ENCODE data around the gene SELENOH.

Gene SELENOH

GRCh38 chr11:57786436-57786835 lies 45.1 kb downstream of the SELENOH start:
- DNase-seq, result peak; percentile 65

GRCh38 chr11:57787006-57787604 lies 45.8 kb downstream of the SELENOH start:
- DNase-seq, result no peak

- no peak for DNase-seq
Observed at GRCh38 chr11:57787920-57788702, 46.8 kb downstream of the SELENOH start.

DNA sequence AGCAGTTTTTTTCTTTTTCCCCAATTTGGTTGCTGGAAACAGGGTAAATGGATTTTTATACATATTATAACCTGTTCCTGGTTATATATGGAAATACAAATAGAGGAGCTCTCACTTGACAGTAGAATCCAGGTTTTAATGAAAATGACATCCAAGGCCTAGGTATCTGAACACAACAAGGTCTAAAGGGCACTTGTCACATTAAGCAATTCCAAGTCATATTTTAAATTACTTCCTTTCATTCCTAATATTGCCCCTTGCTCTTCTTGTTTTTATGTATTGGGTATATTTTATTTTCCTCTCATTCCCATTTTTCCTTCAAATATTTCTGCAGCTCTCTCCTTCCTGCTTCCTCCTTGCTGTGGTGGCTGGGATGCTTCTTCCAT lies 47.4 kb downstream of the SELENOH start:
- DNase-seq, result no peak

GRCh38 chr11:57791321-57792059 lies 50.2 kb downstream of the SELENOH start:
- DNase-seq, result no peak

DNA sequence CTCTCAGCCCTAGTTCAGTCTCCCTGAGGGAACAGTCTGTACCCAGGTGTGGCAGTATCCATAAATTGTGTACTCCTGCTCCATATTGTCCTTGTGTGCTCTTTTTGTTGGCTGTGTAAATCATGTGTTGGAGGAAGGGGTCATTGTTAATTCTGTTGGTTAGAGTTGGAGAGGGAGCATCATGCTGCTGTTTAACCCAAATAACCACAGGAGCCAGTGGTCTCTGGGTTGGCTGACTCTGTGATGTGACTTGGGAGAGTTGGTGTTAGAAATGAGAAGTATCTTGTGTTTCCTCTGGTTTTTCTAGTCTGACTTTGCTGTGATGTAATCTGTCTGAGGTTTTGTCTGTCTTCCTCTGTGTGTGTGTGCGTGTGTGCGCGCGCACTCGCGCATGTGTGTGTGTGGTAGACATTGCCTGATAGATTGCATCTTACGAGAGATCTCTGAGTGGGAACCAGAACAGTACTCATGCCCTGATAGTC lies 50.8 kb downstream of the SELENOH start:
- no peak for DNase-seq

DNA sequence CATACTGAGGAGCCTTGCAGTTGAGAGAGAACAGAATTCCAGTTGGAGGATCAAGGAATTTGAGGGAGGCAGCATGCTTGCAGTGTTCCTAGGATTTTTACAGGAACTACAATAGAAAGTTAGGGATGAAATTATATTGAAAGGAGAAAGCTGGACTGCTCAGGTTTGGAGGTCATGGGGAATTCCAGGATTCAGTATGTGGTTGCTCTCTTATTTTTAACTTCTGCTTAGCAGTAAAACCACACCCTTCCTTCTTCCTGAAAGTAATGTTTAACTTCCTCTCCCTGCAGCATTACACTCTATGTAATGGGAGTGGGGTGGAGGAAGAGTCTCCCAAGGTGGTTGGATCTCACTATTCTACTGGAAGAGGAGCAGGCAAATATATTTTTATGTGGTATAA lies 51.6 kb downstream of the SELENOH start:
- no peak for DNase-seq

Measured in fibroblast of skin of back (primary cell).